WTC11 (cell line): ENCODE results near the gene NWD2.

Source experiments
- OVOL2 ChIP-seq: fragments of 250-450 bp; sonication (Bioruptor Pico); IDR thresholded peaks from 2 replicates; pipeline ENCODE4 v1.9.0; 2021; ENCODE audit warnings: mild to moderate bottlenecking, borderline replicate concordance
- ZNF121 ChIP-seq: sonication (generic); formaldehyde crosslinking; IDR thresholded peaks from 2 replicates; pipeline ENCODE4 v1.8.0; 2023; ENCODE audit warnings: missing genetic modification reagents

- TF ChIP-seq ZNF121 (CRISPR knock-in tag), result no peak
- no peak for TF ChIP-seq OVOL2 (CRISPR knock-in tag)
These were observed 195.4 kb downstream of the NWD2 start for GRCh38 chr4:37439809-37440474.
